Fibroblast of skin of right quadriceps (primary cell): ENCODE data around the gene BMPR2.
"Not testable (repeated sequence)": the region's sequence is repeated elsewhere in the genome, so short reads cannot be mapped to it uniquely, and the experiment has no call there.

Experiments
- DNase-seq: peaks from one replicate; pipeline ENCODE4 v3.0.0-alpha.2; 2013

BMPR2 gene

DNA sequence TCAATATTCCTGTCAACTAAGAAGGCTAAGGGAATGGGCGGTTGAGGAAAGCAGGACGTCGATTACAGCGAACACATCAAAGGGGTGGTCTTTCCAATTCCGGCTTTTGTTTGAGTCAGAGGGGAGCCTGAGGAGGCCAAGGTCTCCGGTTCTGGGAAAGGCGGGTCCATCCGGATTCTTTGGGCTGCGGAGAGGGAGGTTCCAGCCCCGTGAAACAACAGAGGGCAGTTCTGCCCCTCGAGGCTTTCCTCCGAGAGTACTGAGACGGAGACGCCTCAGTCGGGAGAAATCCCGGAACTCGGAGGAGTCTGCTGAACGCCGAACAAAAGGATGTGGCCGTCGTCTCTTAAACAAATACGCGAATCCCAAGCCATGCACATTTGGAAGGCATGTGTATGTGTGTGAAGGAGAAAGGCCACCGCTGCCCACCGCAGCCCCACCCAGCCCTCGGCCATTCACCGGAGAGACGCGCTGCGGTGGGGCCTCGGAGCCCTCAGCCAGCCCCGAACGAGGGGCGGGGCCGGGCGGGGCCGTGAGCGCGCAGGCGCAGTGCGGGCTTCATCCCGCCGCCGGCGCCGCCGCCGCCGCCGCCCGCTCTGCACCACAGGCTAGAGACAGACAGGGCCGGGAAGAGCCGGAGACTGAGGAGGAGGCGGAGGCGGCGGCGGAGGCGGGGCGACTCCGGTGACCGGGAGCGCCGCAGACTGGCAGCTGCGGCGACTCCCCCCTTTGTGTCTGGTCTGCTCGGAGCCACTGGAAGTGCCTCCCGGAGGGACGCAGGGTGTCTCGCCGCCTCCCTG, at the start of gene BMPR2:
Gene BMPR2, plus strand, starts transcription at position 719 of the 800 bp plus-strand sequence. CDS start 1,148 bp downstream, outside the sequence.
- peak; percentile 92 for DNase-seq

DNA sequence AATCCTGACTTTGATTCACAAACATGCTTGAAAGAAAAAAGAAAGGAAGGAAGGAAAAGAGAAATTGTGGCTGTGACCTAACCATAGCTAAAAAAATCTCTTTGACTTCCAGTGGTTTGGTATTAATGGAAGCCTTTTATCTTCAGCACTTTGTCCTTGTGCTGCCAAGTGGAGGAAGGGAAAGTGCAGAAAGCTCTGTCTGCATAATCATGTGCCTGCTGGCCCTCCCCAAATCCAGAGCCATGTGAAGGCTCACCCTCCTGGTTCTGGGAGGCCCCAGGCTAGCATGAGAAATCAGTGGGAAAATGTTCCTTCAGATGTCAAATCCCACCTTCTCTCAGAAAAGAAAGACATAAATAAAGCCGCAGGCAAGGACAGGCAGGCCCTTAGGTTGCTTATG, 48.3 kb upstream of the BMPR2 start:
- DNase-seq, result no peak

DNA sequence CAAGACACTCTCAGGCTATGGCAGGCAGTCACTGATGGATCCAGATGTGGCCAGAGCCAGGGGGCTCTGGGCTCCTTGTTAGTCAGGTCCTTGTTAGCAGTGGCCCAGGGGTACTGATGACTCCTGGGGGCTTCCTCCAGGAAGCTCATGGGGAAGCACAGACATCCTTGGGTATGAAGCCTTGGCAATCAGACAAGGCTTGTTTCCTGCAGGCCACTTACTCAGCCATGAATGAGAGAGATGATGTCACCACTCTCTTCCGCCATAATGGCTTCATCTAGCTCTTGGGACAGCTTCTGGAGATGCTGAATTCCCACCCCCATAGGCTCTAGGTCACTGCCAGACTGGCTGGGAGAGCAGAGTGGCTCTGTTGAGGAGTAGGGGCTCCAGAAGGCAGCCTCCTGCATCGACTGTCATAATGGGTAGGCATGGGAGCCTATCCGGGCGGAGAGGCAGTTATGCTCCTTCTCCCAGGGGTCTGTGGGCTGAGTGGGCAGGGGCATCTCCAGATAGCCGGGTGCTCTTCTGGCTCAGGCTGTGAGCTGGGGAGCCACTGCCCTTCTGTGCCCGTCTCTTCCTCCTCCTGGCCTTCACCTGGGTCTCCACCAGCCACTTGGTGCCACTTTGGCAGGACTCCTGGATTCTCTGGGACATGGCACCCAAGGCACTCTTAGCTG, 40.2 kb upstream of the BMPR2 start:
- DNase-seq, result peak; percentile 46

DNA sequence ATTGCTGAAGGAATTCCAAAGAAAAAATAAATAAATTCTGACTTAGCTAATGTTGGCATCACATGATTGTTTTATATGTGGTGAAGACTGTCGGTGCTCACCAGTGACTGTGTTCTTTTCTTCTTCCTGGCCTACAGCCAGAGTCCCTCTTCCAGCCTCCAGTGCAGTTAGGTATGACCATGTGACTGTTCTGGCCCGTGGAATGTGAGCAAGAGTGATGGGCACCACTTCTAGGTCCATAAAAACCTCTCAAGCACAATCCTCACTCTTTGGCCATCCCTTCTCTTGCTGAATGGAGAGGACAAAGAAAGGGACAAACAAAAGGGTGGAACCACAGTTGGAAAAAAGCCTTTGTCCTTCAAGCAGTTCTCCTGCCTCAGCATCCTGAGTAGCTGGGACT, 39.0 kb upstream of the BMPR2 start:
- peak; percentile 4 for DNase-seq

DNA sequence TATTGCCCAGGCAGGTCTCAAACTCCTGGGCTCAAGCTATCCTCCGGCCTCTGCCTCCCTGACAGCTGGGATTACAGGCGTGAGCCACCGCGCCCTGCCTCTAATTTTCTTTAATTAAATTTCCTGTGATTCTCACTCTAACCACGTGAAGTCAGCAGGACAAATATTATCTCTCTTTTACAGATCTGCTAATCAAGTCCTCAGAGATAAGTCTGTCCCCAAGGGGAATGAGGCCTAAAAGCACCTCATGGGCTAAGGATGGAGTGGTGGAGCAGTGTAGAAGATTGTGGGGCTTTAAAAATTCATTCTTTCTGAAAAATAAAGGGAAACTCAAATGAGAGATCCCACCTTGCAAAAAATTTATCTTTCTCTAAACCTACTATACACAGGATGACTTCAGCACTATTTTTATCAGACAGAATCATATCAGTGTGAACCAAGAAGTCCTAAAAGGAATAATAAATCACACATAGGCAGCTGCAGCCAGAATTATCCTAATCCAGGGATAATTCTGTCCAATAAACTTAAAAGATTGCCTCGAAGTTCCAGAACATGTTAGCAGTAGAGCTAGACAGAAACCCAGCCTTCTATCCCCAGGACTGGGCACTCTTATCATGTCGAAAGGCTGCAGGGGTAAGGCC, 38.3 kb upstream of the BMPR2 start:
- DNase-seq, result no peak

DNA sequence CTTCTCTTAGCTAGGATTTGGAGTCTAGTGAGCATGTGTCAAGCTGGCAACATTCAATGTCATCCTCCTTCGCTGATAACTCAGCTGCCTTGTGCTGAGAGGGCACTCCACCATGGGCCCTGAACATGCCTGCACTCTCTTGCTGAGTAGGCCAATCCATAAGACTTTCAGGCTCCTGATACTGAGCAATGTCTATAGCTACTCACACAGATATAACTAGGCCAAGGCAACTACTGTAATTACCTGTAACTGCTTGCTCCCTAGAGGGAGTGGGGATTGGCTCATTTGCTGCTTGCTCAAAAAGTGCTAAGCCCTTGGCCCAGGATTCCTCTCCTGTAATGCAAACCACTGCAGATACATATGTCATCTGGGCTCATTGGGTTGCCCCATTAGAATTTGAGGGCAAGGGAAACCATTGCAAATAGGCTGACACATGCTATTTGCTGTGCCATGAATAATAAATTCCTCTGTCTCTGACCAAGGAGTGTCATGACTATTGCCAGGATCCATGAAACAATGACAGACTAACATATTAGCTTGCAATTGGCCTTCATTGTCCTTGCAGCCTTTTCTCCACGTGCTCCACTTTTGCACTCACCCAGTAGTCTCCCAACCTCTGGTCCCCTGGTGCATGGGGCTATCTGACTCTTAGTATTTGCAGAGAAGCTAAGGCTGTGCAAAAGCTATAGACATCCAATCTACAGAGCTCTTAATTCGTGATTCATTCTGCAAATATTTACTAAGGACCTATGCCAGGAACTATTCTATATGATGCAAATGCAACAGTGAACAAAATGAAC, 36.9 kb upstream of the BMPR2 start:
- peak; percentile 88 for DNase-seq

DNA sequence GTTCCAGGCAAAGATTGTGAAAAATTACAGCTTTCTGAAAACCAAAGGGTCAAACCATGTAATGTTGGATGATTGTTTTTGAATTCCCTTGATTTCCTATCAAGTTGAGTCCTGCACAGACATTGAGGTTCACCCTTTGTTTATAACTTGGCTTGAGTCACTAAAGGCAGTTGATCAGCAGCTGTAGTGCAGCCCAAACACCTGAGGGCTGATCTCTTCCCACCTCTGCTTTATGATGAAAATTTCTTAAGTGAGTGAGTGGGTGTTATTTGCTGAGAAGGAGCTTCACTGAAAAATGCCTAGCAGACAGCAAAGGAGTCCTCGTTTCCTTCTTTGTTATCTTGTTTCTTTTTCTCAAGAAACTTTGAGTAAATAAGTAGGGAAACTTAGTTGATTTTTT, 31.9 kb upstream of the BMPR2 start:
- DNase-seq, result no peak

DNA sequence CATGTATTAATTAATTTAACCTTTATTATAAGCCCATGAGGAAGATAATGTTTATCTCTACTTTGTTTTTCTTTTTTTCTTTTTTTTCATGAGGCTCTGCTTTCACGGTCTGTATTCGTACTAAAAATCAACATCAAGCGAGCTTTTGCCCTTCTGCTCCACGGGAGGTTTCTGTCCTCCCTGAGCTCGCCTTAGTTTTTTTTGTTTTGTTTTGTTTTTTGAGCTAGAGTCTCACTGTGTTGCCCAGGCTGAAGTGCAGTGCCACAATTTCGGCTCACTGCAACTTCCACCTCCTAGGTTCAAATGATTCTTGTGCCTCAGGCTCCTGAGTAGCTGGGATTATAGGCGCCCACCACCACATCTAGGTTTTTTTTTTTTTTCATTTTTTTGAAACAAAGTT, 29.9 kb upstream of the BMPR2 start:
- no peak for DNase-seq

DNA sequence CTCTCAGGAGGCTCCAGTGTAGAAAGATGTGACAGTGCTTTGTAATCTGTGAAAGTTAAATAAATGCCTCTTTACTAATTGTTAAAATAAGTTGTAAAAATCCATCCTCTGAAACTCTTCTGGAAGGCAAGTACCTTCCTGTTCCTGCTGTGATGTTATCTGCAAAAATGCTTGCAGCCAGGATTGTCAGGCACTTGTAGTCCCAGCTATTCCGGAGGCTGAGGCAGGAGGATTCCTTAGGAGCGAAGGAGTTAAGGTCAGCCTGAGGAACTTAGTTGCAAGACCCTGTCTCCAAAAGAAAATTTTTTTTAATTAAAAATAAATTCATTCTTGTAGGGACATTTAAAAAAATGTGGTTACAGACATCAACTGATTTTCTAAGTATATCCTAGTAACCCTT, 22.7 kb upstream of the BMPR2 start:
- DNase-seq, result no peak

DNA sequence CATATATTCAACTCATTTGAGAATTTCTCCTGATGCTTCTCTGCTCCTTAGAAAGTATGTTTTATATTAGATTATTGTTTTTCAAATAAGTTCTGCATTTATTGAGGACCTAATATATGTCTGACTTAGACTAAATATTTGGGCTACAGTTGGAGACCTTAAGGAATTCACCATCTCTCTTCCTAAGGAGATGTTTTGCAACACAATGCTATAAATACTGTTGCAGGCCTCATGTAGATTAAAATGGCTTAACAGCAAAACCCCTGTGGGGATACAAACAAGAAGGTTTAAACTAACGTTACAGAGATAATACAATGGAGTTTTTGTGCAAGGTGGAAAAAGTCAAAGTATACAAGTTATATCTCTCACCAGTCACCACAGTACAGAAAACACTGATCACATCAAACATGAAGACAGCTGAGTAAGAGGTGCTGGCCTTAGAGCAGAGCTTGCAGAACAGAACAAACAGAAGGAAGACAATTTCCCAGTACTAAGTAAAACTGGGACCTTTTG, 20.1 kb upstream of the BMPR2 start:
- DNase-seq, result no peak

DNA sequence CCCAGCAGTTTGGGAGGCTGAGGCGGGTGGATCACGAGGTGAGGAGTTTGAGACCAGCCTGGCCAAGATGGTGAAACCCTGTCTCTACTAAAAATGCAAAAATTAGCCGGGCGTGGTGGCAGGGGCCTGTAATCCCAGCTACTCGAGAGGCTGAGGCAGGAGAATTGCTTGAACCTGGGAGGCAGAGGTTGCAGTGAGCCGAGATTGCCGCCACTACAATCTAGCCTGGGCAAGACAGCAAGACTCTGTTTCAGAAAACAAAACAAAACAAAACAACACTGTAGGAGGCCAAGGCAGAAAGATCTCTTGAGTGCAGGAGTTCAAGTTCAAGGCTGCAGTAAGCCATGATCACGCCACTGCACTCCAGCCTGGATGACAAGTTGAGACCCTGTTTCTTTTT, 17.2 kb upstream of the BMPR2 start:
- not testable (repeated sequence) for DNase-seq

DNA sequence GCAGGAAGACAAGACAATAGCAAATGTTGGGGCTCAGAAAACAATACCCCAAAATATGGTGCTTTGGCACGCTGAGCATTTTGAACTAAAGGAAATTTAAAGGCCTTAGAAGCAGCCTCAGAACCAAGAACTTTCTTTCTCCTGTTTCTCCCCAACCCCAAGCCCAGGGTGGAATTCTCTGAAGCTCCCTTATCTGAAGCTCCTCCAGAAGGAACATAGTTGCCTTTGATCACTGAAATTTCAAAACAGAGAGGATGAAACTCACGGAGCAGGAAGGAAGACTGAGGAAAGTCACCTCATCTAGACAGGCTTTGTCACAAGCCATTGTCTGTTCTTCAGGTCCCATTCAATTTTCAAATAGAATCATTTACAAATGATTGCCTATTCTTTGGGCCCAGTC, 15.5 kb upstream of the BMPR2 start:
- DNase-seq, result no peak

DNA sequence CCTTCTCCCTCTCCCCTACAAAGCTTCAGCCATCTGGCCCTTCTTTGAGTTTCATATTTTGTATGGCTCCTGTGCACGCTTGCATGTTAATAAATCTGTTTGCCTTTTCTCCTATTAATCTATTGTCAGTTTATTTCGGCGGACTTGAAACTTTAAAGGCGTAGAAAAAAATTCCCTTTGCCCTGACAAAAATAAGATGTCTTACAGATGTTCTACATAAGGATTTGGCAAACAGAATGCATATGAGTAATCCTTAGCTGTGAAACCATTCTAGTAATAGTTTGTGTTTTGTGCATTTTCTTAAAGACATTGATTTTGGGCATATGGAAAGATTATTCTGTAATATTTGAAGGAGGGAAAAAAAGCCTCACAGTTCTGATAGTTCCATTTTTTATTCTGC, 15.0 kb upstream of the BMPR2 start:
- DNase-seq, result peak; percentile 60

DNA sequence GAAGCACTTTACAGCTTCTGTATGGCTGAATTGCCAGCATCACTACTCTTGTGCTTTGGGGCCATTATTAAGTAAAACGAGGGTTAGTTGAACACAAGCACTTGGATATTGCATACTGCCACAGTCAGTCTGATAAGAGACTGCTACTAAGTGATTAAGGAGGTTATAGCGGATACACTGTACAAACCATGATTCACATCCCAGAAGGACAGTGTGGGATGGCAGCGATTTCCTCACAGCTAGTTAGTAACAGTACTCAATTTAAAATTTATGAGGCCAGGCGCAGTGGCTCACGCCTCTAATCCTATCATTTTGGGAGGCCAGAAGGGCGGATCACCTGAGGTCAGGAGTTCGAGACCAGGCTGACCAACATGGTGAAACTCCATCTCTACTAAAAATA, 2.6 kb upstream of the BMPR2 start:
- DNase-seq, result peak; percentile 43

DNA sequence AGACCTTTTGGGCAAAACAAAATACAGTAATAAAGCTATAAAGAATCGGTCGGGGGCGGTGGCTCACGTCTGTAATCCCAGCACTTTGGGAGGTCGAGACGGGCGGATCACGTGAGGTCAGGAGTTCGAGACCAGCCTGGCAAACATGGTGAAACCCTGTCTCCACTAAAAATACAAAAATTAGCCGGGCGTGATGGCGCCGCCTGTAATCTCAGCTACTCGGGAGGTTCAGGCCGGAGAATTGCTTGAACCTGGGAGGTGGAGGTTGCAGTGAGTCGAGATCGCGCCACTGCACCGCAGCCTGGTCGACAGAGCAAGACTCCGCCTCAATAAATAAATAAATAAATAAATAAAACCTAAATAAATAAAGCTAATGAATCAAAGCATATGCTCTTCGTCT, 1.7 kb upstream of the BMPR2 start:
- DNase-seq, result not testable (repeated sequence)

DNA sequence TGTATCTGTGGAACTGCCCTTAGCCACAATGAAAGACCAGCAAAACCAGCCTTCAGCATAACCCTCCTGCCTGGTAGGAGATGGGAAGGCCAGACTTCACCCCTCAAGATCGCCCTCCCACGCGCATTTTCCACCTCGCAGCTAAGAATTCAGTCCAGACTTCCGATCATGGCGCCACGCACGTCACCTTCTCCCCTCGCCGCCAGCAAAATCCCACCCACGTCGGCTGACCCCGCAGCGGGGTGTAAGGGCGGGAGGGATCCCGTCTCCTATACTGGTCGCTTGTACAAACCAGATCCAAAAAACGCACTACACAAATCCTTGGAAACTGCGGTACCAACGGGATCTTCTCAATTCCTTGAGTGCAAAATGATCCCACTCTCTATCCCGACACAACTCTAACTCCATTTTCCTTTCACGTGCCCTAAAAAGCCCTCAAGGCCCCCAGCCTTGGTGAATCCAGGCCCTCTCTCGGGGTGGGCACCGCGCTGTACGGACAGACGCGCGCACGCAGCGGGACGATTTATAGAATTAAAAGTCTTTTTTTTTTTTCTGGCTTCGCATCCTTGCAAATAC, 1.0 kb upstream of the BMPR2 start:
- peak; percentile 72 for DNase-seq

DNA sequence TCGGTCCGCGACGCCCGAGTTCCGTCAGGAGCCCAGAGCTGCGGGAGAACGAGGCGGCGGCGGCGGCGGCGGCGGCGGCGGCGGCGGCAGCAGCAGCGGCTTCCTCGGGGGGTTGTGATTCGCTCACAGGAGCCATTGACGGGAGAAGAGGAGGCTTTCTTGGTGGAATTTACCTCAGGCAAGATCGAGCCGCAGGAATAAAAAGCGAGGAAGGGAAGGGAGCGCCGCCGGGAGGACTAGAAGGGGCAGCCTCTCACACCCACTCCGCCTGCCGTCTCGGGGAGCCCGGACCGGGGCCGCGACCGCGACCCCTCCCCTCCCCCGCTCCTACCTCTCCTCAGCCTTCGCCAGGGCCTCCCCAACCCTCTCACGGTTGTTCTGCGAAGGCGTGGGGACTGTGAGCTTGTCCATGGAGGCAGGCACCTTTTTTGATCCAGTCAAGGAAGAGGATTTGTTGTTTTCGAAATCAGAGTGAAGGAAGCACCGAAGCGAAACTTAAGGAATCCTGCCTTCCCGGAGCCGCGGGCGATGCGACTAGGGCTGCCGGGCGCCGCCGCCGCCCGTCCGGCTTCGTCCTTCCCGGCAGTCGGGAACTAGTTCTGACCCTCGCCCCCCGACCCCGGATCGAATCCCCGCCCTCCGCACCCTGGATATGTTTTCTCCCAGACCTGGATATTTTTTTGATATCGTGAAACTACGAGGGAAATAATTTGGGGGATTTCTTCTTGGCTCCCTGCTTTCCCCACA, 506 bp downstream of the BMPR2 start:
- no peak for DNase-seq

DNA sequence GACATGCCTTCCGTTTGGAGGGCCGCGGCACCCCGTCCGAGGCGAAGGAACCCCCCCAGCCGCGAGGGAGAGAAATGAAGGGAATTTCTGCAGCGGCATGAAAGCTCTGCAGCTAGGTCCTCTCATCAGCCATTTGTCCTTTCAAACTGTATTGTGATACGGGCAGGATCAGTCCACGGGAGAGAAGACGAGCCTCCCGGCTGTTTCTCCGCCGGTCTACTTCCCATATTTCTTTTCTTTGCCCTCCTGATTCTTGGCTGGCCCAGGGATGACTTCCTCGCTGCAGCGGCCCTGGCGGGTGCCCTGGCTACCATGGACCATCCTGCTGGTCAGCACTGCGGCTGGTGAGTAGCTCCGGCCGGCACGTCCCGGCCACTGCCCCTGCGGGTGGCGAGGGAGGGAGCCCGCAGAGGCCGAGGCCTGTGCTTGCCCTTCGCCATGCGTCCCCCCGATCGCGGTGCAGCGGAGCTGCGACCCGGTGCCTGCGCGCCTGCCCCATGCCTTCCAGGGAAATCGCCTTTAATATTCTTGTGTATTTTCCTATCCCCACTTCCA, 1.2 kb downstream of the BMPR2 start:
- DNase-seq, result no peak

DNA sequence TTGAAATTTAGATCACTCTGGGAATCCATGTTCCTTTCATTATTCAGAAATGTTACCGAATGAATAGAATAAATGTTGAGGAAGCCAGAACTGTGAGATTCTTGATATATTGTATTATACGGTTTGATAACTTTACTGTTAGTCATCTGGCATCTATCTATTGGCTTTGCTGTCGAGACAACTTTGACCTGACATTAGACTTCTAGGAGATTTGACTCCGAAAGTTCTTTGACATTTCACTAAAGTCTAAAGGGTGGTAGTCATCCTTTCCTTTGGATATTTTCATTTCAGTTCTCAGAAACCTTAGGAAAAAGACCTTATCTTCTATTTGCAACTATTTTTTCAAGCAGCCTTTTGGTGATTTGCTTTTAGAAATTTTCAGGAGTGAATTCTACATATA, 1.9 kb downstream of the BMPR2 start:
- no peak for DNase-seq

DNA sequence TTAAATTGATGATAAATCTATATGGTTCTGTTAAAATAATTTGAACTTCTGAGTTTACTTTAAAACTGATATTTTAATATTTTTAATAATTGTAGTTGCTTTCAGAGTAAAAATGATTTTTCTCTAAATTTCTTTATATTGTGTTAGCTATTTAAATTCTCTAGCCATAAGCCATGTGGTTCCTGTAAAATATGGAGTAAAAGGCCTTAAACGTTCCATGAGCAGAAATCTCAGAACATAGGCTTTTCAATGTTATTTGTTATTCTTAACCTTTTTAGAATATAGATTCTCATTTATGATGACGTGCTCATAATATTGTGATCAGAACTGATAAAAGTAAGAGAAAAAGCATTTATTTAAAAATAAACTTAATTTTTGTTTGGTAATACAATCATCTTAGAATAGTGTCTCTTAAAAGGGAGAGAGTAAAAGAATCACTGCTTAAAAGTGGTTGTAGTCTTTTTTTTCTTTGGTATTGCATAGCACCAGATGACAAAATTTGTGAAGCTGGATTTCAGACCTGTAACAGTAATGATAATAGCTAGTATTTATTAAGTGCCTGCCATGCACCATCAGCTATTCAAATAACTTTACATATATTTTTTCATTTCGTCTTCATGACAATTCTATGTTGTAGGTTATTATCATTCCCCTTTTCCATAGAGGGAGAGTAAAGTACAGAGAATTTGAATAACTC, 2.7 kb downstream of the BMPR2 start:
- DNase-seq, result no peak

DNA sequence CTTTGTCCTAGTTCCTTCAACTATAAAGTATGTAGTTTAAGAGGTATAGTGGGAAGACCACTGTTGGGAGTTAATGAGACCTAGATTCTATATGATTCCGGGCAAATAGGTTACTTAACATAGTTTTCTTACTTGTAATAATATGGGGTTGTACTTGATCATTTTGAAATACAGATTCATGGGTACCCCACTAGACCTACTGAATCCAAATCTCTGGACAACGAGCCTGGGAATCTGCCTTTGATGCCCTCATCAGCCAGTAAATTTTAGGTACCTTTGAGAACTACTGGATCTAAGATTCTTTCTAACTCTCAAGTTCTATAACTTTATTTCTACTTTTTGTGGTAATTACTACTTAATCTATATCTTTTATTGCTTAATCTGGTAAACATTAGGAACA, 6.6 kb downstream of the BMPR2 start:
- DNase-seq, result no peak
